Tibial nerve (tissue), 4 donors: Measurements from ENCODE around the gene RACK1.

Source experiments
- EP300 ChIP-seq, 2 donors: sonication (generic); formaldehyde crosslinking; IDR thresholded peaks; one replicate each; pipeline ENCODE4 v1.6.1; 2017; ENCODE audit warnings: antibody characterized with exemption in 2 of 2, mild to moderate bottlenecking in 1 of 2
- POLR2A ChIP-seq, 2 donors: fragments of 450-650 bp; IDR thresholded peaks; one replicate each; pipeline ENCODE4 v1.6.1; 2017; ENCODE audit warnings: antibody characterized with exemption in 2 of 2, mild to moderate bottlenecking in 2 of 2, moderate library complexity in 2 of 2
- TF ChIP-seq, protein P1 (sequence below), 5 experiments: fragments of 200-600 bp in 3 of 5; fragments of 450-650 bp in 2 of 5; sonication (generic) in 3 of 5; IDR thresholded peaks; one replicate each; pipeline ENCODE4 v1.5.1; 2016 to 2019; ENCODE audit warnings: antibody characterized with exemption in 5 of 5, mild to moderate bottlenecking in 3 of 5, moderate library complexity in 2 of 5

DNA sequence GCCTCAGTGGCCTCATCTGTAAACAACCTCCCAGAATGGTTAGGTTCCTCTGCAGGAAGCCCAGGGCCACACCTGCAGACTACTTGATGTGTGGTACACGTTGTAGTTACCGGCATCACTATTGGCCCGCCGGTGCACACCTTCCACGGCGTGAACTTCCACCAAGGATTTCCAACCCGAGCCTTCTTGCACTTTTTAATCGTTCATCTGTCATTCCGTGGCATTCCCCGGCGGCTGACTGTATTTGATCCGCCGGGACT, 26.0 kb downstream of the RACK1 start:
- TF ChIP-seq, protein P1, sequence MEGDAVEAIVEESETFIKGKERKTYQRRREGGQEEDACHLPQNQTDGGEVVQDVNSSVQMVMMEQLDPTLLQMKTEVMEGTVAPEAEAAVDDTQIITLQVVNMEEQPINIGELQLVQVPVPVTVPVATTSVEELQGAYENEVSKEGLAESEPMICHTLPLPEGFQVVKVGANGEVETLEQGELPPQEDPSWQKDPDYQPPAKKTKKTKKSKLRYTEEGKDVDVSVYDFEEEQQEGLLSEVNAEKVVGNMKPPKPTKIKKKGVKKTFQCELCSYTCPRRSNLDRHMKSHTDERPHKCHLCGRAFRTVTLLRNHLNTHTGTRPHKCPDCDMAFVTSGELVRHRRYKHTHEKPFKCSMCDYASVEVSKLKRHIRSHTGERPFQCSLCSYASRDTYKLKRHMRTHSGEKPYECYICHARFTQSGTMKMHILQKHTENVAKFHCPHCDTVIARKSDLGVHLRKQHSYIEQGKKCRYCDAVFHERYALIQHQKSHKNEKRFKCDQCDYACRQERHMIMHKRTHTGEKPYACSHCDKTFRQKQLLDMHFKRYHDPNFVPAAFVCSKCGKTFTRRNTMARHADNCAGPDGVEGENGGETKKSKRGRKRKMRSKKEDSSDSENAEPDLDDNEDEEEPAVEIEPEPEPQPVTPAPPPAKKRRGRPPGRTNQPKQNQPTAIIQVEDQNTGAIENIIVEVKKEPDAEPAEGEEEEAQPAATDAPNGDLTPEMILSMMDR (IDR thresholded peaks at IDR 0.05), result no peak
- TF ChIP-seq POLR2A (IDR thresholded peaks at IDR 0.05) (no peak), EP300 (IDR thresholded peaks at IDR 0.05) (no peak)
